Mammary epithelial cell (primary cell): ENCODE measurements around the gene AKAP8L.

Experiments used
- CTCF ChIP-seq, 2 donors: IDR thresholded peaks in 1 of 2; conservative IDR thresholded peaks in 1 of 2; 2 replicates each; pipeline ENCODE4 v1.5.1; 2011 to 2012; ENCODE audit warnings: inconsistent platforms in 2 of 2, low read length in 2 of 2, mild to moderate bottlenecking in 2 of 2, control low read depth in 1 of 2, low read depth in 1 of 2; ENCODE audit not compliant: insufficient read depth in 1 of 2; ENCODE audit errors: extremely low read depth in 1 of 2
- EZH2 ChIP-seq: IDR thresholded peaks from 2 replicates; pipeline ENCODE4 v1.6.1; 2012; ENCODE audit warnings: low read length, inconsistent platforms, borderline replicate concordance

- TF ChIP-seq EZH2: no peak
- TF ChIP-seq CTCF (conservative IDR thresholded peaks at IDR 0.05 in 1 of 2, IDR thresholded peaks at IDR 0.05 in 1 of 2; ENCODE audit: extremely low read depth in 1 of 2, insufficient read depth in 1 of 2, low read depth in 1 of 2, low read length in 2 of 2): no peak
Observed at GRCh38 chr19:15443838-15444237, 25.1 kb upstream of the AKAP8L start.
